ENCODE measurements around the gene DNAJC8. TPM values are rescaled to one million over a fixed set of nuclear protein-coding genes. Genes with fewer than 3 reads are reported as not detected.

Gene DNAJC8
- total RNA-seq, 1 experiment from 2014 or later, result 127 TPM

DNA sequence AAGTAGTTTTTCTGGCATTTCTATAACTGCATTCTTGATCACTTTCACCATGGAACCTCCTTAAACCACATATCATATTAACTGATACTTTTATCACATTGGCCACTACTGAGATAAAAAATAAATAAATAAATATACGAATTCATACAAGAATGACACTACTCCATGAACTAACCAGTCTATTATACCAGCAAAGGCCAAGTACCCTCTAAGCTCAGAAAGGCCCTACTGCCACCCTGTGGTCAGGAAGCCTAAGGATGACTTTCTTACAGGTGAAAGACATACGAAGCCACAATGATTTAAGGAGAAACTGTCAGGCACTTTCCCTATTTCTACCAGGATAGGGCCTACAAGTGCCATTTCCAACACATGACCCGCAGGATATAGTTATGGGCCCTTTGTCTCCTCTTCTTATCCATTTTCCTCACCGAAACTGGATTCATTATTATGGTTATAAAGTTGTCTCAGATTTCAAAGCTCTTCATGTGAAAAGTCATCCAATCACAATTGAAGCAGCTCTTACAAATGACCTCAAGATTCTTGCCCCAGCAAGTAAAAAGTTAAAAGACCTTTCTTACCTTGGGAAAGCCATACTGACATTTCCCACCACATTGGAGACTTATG, 23.9 kb downstream of the DNAJC8 start:
- Histone ChIP-seq H3K4me1 (ENCODE audit: control insufficient read depth, insufficient read depth, low read length) (no peaks in the 10 kb centered on the region), H3K27ac (ENCODE audit: low read length) (no peak overlapping the region), H3K9me3 (ENCODE audit: control insufficient read depth, insufficient read depth, low read depth, low read length) (no peaks in the 10 kb centered on the region), H3K36me3 (ENCODE audit: control insufficient read depth, insufficient read depth, low read length) (peaks cover 46% of the 10 kb centered on the region), H3K27me3 (ENCODE audit: control insufficient read depth, insufficient read depth, low read length) (no peaks in the 10 kb centered on the region), H3K4me3 (ENCODE audit: low read depth in 2 of 2, low read length in 2 of 2) (no peak overlapping the region)
- TF ChIP-seq POLR2AphosphoS5 (IDR thresholded peaks at IDR 0.05; ENCODE audit: low read depth, low read length), result no peak
- TF ChIP-seq, protein P1, sequence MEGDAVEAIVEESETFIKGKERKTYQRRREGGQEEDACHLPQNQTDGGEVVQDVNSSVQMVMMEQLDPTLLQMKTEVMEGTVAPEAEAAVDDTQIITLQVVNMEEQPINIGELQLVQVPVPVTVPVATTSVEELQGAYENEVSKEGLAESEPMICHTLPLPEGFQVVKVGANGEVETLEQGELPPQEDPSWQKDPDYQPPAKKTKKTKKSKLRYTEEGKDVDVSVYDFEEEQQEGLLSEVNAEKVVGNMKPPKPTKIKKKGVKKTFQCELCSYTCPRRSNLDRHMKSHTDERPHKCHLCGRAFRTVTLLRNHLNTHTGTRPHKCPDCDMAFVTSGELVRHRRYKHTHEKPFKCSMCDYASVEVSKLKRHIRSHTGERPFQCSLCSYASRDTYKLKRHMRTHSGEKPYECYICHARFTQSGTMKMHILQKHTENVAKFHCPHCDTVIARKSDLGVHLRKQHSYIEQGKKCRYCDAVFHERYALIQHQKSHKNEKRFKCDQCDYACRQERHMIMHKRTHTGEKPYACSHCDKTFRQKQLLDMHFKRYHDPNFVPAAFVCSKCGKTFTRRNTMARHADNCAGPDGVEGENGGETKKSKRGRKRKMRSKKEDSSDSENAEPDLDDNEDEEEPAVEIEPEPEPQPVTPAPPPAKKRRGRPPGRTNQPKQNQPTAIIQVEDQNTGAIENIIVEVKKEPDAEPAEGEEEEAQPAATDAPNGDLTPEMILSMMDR (IDR thresholded peaks at IDR 0.05), result peak; percentile 78
- in situ Hi-C loops (cut with HindIII; ENCODE audit: low pct_unique_long_range_greater_than_20kb, low sequenced_read_pairs) (no loop called here), intact Hi-C loops (cut with micrococcal nuclease; ENCODE audit: unreplicated experiment) (loop anchor here (1.0 kb wide), 1 partner anchor 118 kb away; no protein-coding TSS in a partner anchor)
- BruUV-seq (replicated peaks), result TSS peak; percentile 51
- ChIA-PET POLR2A (interaction anchor here (0.6 kb wide), 1 partner anchor 26 kb away, joined by 9 read pairs; no protein-coding TSS in a partner anchor), CTCF (interaction anchor here (0.5 to 1.3 kb wide), 4 partner anchors 40 to 358 kb away, joined by 3 to 16 read pairs (median 6); no protein-coding TSS in a partner anchor)
- DNase-seq (ENCODE audit: low read depth, low spot score) (peak; percentile 41), ATAC-seq (peak; percentile 89)

DNA sequence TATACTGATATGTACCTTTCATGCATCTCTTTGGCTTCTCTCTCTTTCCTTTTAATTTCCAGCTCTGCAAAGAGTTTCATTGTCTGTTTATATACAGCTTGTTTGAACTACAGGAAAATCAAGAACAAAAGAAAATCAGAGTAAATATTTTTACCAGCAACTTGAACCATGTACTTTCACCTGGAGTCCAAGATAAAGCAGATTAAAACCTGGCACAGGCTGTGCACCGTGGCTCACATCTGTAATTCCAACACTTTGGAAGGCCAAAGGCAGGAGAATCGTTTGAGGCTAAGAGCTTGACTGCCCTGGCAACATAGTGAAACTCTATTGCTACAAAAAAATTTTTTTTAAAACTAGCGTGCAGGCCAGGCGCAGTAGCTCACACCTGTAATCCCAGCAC, 27.6 kb downstream of the DNAJC8 start:
- no peak for DNase-seq (ENCODE audit: low read depth, low spot score)
- Histone ChIP-seq H3K36me3 (ENCODE audit: control insufficient read depth, insufficient read depth, low read length) (peaks cover 42% of the 10 kb centered on the region), H3K27ac (ENCODE audit: low read length) (no peak overlapping the region), H3K9me3 (ENCODE audit: control insufficient read depth, insufficient read depth, low read depth, low read length) (no peaks in the 10 kb centered on the region), H3K4me1 (ENCODE audit: control insufficient read depth, insufficient read depth, low read length) (no peaks in the 10 kb centered on the region), H3K4me3 (ENCODE audit: low read depth in 2 of 2, low read length in 2 of 2) (no peak overlapping the region), H3K27me3 (ENCODE audit: control insufficient read depth, insufficient read depth, low read length) (no peaks in the 10 kb centered on the region)
- ChIA-PET POLR2A (no interaction called here), CTCF (no interaction called here)
- no TSS peak for BruUV-seq (replicated peaks)
- intact Hi-C loops (cut with micrococcal nuclease; ENCODE audit: unreplicated experiment) (no loop called here), in situ Hi-C loops (cut with HindIII; ENCODE audit: low pct_unique_long_range_greater_than_20kb, low sequenced_read_pairs) (no loop called here)
- TF ChIP-seq, protein P1 (IDR thresholded peaks at IDR 0.05), result no peak
- TF ChIP-seq POLR2AphosphoS5 (IDR thresholded peaks at IDR 0.05; ENCODE audit: low read depth, low read length), result no peak
- TF ChIP-seq SIN3A (IDR thresholded peaks at IDR 0.05; ENCODE audit: borderline replicate concordance, insufficient read depth, low read depth, low read length), result no peak
- no peak for TF ChIP-seq REST (IDR thresholded peaks at IDR 0.05; ENCODE audit: insufficient read depth in 1 of 2, low read depth in 2 of 2, low read length in 1 of 2)
- TF ChIP-seq TCF7L2 (IDR thresholded peaks at IDR 0.05; ENCODE audit: low read depth, low read length), result no peak
- no peak for ATAC-seq

Measured in Panc1 (cell line).